GM12878 (cell line): ENCODE data around the gene CHRM2. TPM values are rescaled to one million over a fixed set of nuclear protein-coding genes. Genes with fewer than 3 reads are reported as not detected.

ENCODE experiments used
- ATAC-seq: fragments of 200-7000 bp; cut with Tn5 transposase; 3 replicates; pipeline ENCODE4 v1.9.1; 2020; ENCODE audit warnings: mild to moderate bottlenecking, moderate library complexity
- BruUV-seq: library from RNA; stranded (reverse); fragments of 400-500 nt; replicated peaks from 2 replicates; lab custom pipeline; 2021; lab: Mats Ljungman, UMichigan
- CTCF ChIA-PET: fragments of 300-600 bp; sonication (Branson Sonifier 250); formaldehyde crosslinking; extraction: SDS; loops from one replicate; lab custom pipeline; 2021; ENCODE audit warnings: inconsistent platforms; lab: Yijun Ruan, JAX
- POLR2A ChIA-PET: fragments of 350-600 bp; formaldehyde crosslinking; extraction: SDS; loops from one replicate; lab custom pipeline; 2021; ENCODE audit warnings: inconsistent platforms; lab: Charles Lee
- RAD21 ChIA-PET: fragments of 300-600 bp; sonication (Branson Sonifier 250); formaldehyde crosslinking; loops from one replicate; lab custom pipeline; 2023; ENCODE audit warnings: antibody characterized with exemption; ENCODE audit not compliant: unreplicated experiment; lab: Charles Lee
- SMC1A ChIA-PET: fragments of 300-600 bp; sonication (Branson Sonifier 250); formaldehyde crosslinking; loops from one replicate; lab custom pipeline; 2023; ENCODE audit not compliant: unreplicated experiment, uncharacterized antibody; lab: Charles Lee
- DNase-seq: peaks from one replicate; pipeline ENCODE4 v3.0.0-alpha.2; 2011; ENCODE audit warnings: low read depth, low spot score
- FAIRE-seq: peaks from 3 replicates; lab custom pipeline; 2011; peaks lifted over from hg19 to GRCh38; lab: Jason Lieb, UNC
- H2AFZ ChIP-seq: 2 replicates; pipeline ENCODE4 v1.6.0; 2011; ENCODE audit warnings: low read depth, low read length, control low read depth; ENCODE audit not compliant: control insufficient read depth
- H3K27ac ChIP-seq: 2 replicates; pipeline ENCODE4 v1.5.1; 2011; ENCODE audit warnings: control low read depth; ENCODE audit not compliant: control insufficient read depth, insufficient read depth
- H3K27me3 ChIP-seq, 2 experiments: replicated peaks in 1 of 2; 2 replicates each; pipeline versions ENCODE4 v1.6.0 to v1.6.1; 2011; ENCODE audit warnings: low read length in 1 of 2; ENCODE audit not compliant: control insufficient read depth in 2 of 2, insufficient read depth in 2 of 2
- H3K36me3 ChIP-seq, 2 experiments: 2 replicates each; pipeline ENCODE4 v1.5.1; 2011; ENCODE audit warnings: low read length in 1 of 2; ENCODE audit not compliant: control insufficient read depth in 2 of 2, insufficient read depth in 2 of 2
- H3K4me1 ChIP-seq: 2 replicates; pipeline ENCODE4 v1.6.1; 2011; ENCODE audit warnings: mild to moderate bottlenecking, low read length, moderate library complexity, mixed read lengths; ENCODE audit not compliant: control insufficient read depth, insufficient read depth
- H3K4me2 ChIP-seq: 2 replicates; pipeline ENCODE4 v1.6.0; 2011; ENCODE audit warnings: control low read depth; ENCODE audit not compliant: control insufficient read depth, insufficient read depth
- H3K4me3 ChIP-seq: fragments of 200-600 bp; sonication (generic); 2 replicates; pipeline ENCODE4 v1.5.1; 2016
- H3K79me2 ChIP-seq: 2 replicates; pipeline ENCODE4 v1.6.0; 2011; ENCODE audit warnings: low read length; ENCODE audit not compliant: control insufficient read depth, insufficient read depth
- H3K9ac ChIP-seq: 2 replicates; pipeline ENCODE4 v1.8.0; 2011; ENCODE audit warnings: low read length, control low read depth, mixed read lengths; ENCODE audit not compliant: control insufficient read depth, insufficient read depth
- H3K9me3 ChIP-seq: replicated peaks from 3 replicates; pipeline ENCODE4 v1.5.1; 2011; ENCODE audit warnings: mild to moderate bottlenecking, low read length; ENCODE audit not compliant: control insufficient read depth, insufficient read depth
- H4K20me1 ChIP-seq: 2 replicates; pipeline ENCODE4 v1.6.0; 2011; ENCODE audit not compliant: control insufficient read depth, insufficient read depth
- ASH2L ChIP-seq: fragments of 300-600, 200-600 bp; sonication (generic); IDR thresholded peaks from 2 replicates; pipeline ENCODE4 v1.6.1; 2017; ENCODE audit warnings: low read depth, mild to moderate bottlenecking, borderline replicate concordance
- BCLAF1 ChIP-seq: fragments of 450-650 bp; IDR thresholded peaks from 2 replicates; pipeline ENCODE4 v1.6.1; 2017; ENCODE audit warnings: antibody characterized with exemption, mild to moderate bottlenecking, moderate library complexity
- CEBPB ChIP-seq, 2 experiments: fragments of 150-350 bp in 1 of 2; IDR thresholded peaks; 2 replicates each; pipeline ENCODE4 v1.6.1; 2012 to 2014; ENCODE audit warnings: low read depth in 2 of 2, low read length in 2 of 2, borderline replicate concordance in 1 of 2, inconsistent platforms in 1 of 2
- CEBPZ ChIP-seq: fragments of 150-350 bp; IDR thresholded peaks from 2 replicates; pipeline ENCODE4 v1.6.1; 2016; ENCODE audit warnings: low read depth, low read length
- IRF4 ChIP-seq: IDR thresholded peaks from 2 replicates; pipeline ENCODE4 v1.6.1; 2011; ENCODE audit warnings: low read depth, low read length
- SP1 ChIP-seq: IDR thresholded peaks from one replicate; pipeline ENCODE4 v1.6.1; 2011; ENCODE audit warnings: low read depth, low read length
- SRF ChIP-seq, 2 experiments: IDR thresholded peaks; 2 replicates each; pipeline ENCODE4 v1.6.1; 2011; ENCODE audit warnings: low read depth in 2 of 2, low read length in 2 of 2, mild to moderate bottlenecking in 1 of 2, moderate library complexity in 1 of 2
- TCF7 ChIP-seq: IDR thresholded peaks from 2 replicates; pipeline ENCODE4 v1.6.1; 2014; ENCODE audit warnings: antibody characterized with exemption, borderline replicate concordance
- ZBTB4 ChIP-seq: fragments of 450-650 bp; formaldehyde crosslinking; IDR thresholded peaks from 2 replicates; pipeline ENCODE4 v1.4.0; 2022; ENCODE audit warnings: mild to moderate bottlenecking, moderate library complexity
- ZNF592 ChIP-seq: fragments of 450-650 bp; IDR thresholded peaks from 2 replicates; pipeline ENCODE4 v1.6.1; 2017; ENCODE audit warnings: mild to moderate bottlenecking, moderate library complexity
- WGBS: methylation state at CpG from one replicate; pipeline ENCODE4 v1.1.6; 2016; ENCODE audit warnings: low lambda C conversion rate; ENCODE audit not compliant: insufficient replicate concordance, insufficient coverage; ENCODE audit errors: missing lambda C conversion rate; 5-methylcytosine and 5-hydroxymethylcytosine counted together
- in situ Hi-C: fragments of 300-500 bp; cut with MboI; formaldehyde crosslinking; loops from 9 replicates; pipeline ENCODE4 v1.14.3; 2018; ENCODE audit warnings: mixed read lengths
- intact Hi-C: fragments of 100-400 bp; cut with micrococcal nuclease; formaldehyde crosslinking; loops from one replicate; pipeline ENCODE4 v1.14.2; 2022; ENCODE audit not compliant: unreplicated experiment
- polyA plus RNA-seq, 11 experiments: library from polyadenylated mRNA; depleted of rRNA in 4 of 11; unstranded in 6 of 11; stranded (reverse) in 5 of 11; fragments of >200 nt; fragmentation: Nextera tagmentation in 4 of 11; fragmentation: Illumina TruSeq in 1 of 11; extraction: Ambion mirVana in 4 of 11; extraction: Trizol in 1 of 11; gene quantifications; 1 replicate in 1 of 11; 2 replicates in 10 of 11; pipeline versions ENCODE4 v1.2.1 to v1.2.3, GENCODE V29; 2011 to 2016; ENCODE audit warnings: inconsistent platforms in 2 of 11, missing spikeins in 2 of 11, low read depth in 1 of 11
- total RNA-seq, 4 experiments: library from RNA; depleted of rRNA in 3 of 4; stranded (reverse); fragments of >200 nt in 3 of 4; fragmentation: Illumina TruSeq in 1 of 4; extraction: Trizol in 1 of 4; gene quantifications; 2 replicates each; pipeline versions ENCODE4 v1.2.1 to v1.2.3, GENCODE V29; 2013 to 2021

Gene CHRM2
- total and polyA plus RNA-seq, 10 of the 15 experiments (the other 5 are each of a cell fraction or from before 2014, with no cell fraction given) = 0.05 TPM; not detected in 9

GRCh38 chr7:136884492-136884891 lies 16.0 kb downstream of the CHRM2 start:
- no peaks in the 10 kb centered on the region for H4K20me1 ChIP-seq
- POLR2A ChIA-PET = no interaction called here
- no peak overlapping the region for H3K9ac ChIP-seq
- H3K36me3 ChIP-seq = no peaks in the 10 kb centered on the region
- H3K4me2 ChIP-seq = no peak overlapping the region
- H3K4me1 ChIP-seq = no peaks in the 10 kb centered on the region
- no peaks in the 10 kb centered on the region for H3K27me3 ChIP-seq
- H3K79me2 ChIP-seq = no peaks in the 10 kb centered on the region
- RAD21 ChIA-PET = no interaction called here
- intact Hi-C loops (no loop called here), in situ Hi-C loops (no loop called here)
- no TSS peak for BruUV-seq
- FAIRE-seq (no peak), DNase-seq (no peak), ATAC-seq (no peak)
- 0% methylated on average over 1 of the region's 1 CpG for WGBS
- CTCF ChIA-PET = interaction anchor here (2.0 kb wide), 1 partner anchor 10 kb away, joined by 8 read pairs; no protein-coding TSS in a partner anchor
- H3K9me3 ChIP-seq = no peaks in the 10 kb centered on the region
- no peak overlapping the region for H3K27ac ChIP-seq
- SMC1A ChIA-PET = no interaction called here
- no peak overlapping the region for H3K4me3 ChIP-seq
- no peak overlapping the region for H2AFZ ChIP-seq
- no peak for TF ChIP-seq ASH2L
- TF ChIP-seq SRF (IDR thresholded peaks at IDR 0.05; ENCODE audit: low read depth in 2 of 2, low read length in 2 of 2) = no peak
- TF ChIP-seq ZBTB4 = no peak
- no peak for TF ChIP-seq BCLAF1
- TF ChIP-seq CEBPB (IDR thresholded peaks at IDR 0.05; ENCODE audit: borderline replicate concordance in 1 of 2, low read depth in 2 of 2, low read length in 2 of 2) = no peak
- no peak for TF ChIP-seq TCF7
- no peak for TF ChIP-seq CEBPZ
- no peak for TF ChIP-seq IRF4
- no peak for TF ChIP-seq SP1
- TF ChIP-seq ZNF592 = no peak
